Stimulated activated CD4-positive, alpha-beta T cell treated with anti-CD3 and anti-CD28 coated beads, TNF-alpha, amount 100 ng/mL, for 24 hours (primary cell): ENCODE data around the gene ZNF366.

Experiments used
- DNase-seq, 3 experiments: peaks; one replicate each; pipeline ENCODE4 v3.0.0-alpha.2; 2020; ENCODE audit warnings: low read depth in 3 of 3

The ZNF366 gene

GRCh38 chr5:72494623-72495124, 12.5 kb downstream of the ZNF366 start:
- no peak for DNase-seq

GRCh38 chr5:72489536-72489935, 17.7 kb downstream of the ZNF366 start:
- no peak for DNase-seq

- no peak for DNase-seq
Measured at GRCh38 chr5:72488756-72489155, 18.5 kb downstream of the ZNF366 start.

GRCh38 chr5:72487177-72487576, 20.0 kb downstream of the ZNF366 start:
- DNase-seq = no peak

GRCh38 chr5:72486371-72486770, 20.8 kb downstream of the ZNF366 start:
- DNase-seq = no peak

GRCh38 chr5:72485430-72485974, 21.7 kb downstream of the ZNF366 start:
- DNase-seq = no peak

- DNase-seq = no peak
Measured at GRCh38 chr5:72482046-72482445, 25.2 kb downstream of the ZNF366 start.

- DNase-seq = no peak
Measured at GRCh38 chr5:72480841-72481240, 26.4 kb downstream of the ZNF366 start.

- no peak for DNase-seq
Measured at GRCh38 chr5:72479921-72480320, 27.3 kb downstream of the ZNF366 start.

GRCh38 chr5:72478684-72479083, 28.5 kb downstream of the ZNF366 start:
- DNase-seq = no peak

- no peak for DNase-seq
Measured at GRCh38 chr5:72478276-72478675, 28.9 kb downstream of the ZNF366 start.

GRCh38 chr5:72477644-72478043, 29.6 kb downstream of the ZNF366 start:
- no peak for DNase-seq

- DNase-seq = no peak
Measured at GRCh38 chr5:72477176-72477575, 30.0 kb downstream of the ZNF366 start.

- DNase-seq = no peak
Measured at GRCh38 chr5:72476721-72477120, 30.5 kb downstream of the ZNF366 start.

- DNase-seq = no peak
Measured at GRCh38 chr5:72476275-72476674, 30.9 kb downstream of the ZNF366 start.

- DNase-seq = no peak
Measured at GRCh38 chr5:72474516-72474915, 32.7 kb downstream of the ZNF366 start.

GRCh38 chr5:72474046-72474500, 33.1 kb downstream of the ZNF366 start:
- DNase-seq = no peak

- DNase-seq = no peak
Measured at GRCh38 chr5:72472666-72473422, 34.4 kb downstream of the ZNF366 start.

- no peak for DNase-seq
Measured at GRCh38 chr5:72472031-72472430, 35.2 kb downstream of the ZNF366 start.

GRCh38 chr5:72470826-72471225, 36.4 kb downstream of the ZNF366 start:
- DNase-seq = no peak

GRCh38 chr5:72468606-72469005, 38.6 kb downstream of the ZNF366 start:
- DNase-seq = no peak

GRCh38 chr5:72468024-72468423, 39.2 kb downstream of the ZNF366 start:
- no peak for DNase-seq

- DNase-seq = no peak
Measured at GRCh38 chr5:72467461-72467860, 39.7 kb downstream of the ZNF366 start.
